Subcutaneous abdominal adipose tissue (tissue), 5 donors: Measurements from ENCODE around the gene DLG2.

Source experiments
- H3K27ac ChIP-seq: one replicate; pipeline ENCODE4 v1.7.0; 2013; ENCODE audit warnings: low read depth, mild to moderate bottlenecking, inconsistent platforms, low read length, moderate library complexity
- H3K27me3 ChIP-seq, 5 donors: one replicate each; pipeline ENCODE4 v1.7.0; 2013; ENCODE audit warnings: low read length in 5 of 5, inconsistent platforms in 1 of 5; ENCODE audit not compliant: control insufficient read depth in 5 of 5, insufficient read depth in 4 of 5
- H3K36me3 ChIP-seq, 5 donors: one replicate each; pipeline ENCODE4 v1.7.0; 2013; ENCODE audit warnings: low read length in 5 of 5; ENCODE audit not compliant: control insufficient read depth in 5 of 5, insufficient read depth in 5 of 5
- H3K4me1 ChIP-seq, 5 donors: one replicate each; pipeline ENCODE4 v1.7.0; 2013; ENCODE audit warnings: low read length in 5 of 5, mild to moderate bottlenecking in 3 of 5, moderate library complexity in 1 of 5; ENCODE audit not compliant: control insufficient read depth in 5 of 5, insufficient read depth in 5 of 5
- H3K4me3 ChIP-seq, 5 donors: one replicate each; pipeline ENCODE4 v1.7.0; 2013; ENCODE audit warnings: low read length in 5 of 5, low read depth in 1 of 5
- H3K9ac ChIP-seq, 5 donors: one replicate each; pipeline ENCODE4 v1.7.0; 2013; ENCODE audit warnings: low read length in 5 of 5, mild to moderate bottlenecking in 4 of 5, moderate library complexity in 3 of 5
- H3K9me3 ChIP-seq, 5 donors: one replicate each; pipeline ENCODE4 v1.7.0; 2013; ENCODE audit warnings: low read length in 5 of 5; ENCODE audit not compliant: control insufficient read depth in 5 of 5
- donor health status: healthy.
- donor health status: healthy.
- donor health status: healthy.
- donor health status: healthy.
- donor health status: healthy.

DLG2 gene

DNA sequence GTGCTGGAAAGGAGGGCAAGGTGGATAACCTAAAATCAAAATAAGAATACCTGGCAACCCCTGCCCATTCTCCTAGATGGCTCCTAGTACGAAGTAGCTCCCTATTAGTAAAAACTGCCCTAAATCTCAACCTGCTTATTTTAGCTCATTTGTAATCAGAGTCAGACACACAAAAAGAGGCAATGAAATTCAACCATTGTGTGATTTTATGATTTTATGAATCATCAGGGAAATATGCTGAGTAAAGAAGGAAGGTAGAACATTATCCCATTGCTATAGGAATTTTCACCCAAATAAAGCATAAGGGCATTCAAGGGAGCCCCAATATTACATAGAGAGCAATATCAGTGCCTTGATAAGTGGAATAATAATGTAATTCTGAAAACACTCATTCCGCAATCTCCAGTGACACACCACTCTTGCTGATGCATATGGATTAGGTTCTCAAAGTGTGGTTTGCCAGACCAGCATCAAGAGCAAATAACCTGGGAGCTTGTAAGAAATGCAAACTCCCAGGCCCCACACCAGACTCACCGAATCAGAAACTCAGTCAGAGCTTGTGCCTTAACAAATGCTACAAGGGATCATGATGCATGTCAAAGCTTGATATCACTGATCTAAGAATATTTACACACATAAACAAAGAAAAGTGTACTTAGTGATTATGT, 789.6 kb downstream of the DLG2 start:
- Histone ChIP-seq H3K4me3 (no peak overlapping the region), H3K4me1 (no peaks in the 10 kb centered on the region), H3K27ac (no peak overlapping the region), H3K9ac (no peak overlapping the region), H3K27me3 (no peaks in the 10 kb centered on the region), H3K9me3 (peaks cover 0 to under 1% (median 0%) of the 10 kb centered on the region in 5 donors), H3K36me3 (no peaks in the 10 kb centered on the region)

DNA sequence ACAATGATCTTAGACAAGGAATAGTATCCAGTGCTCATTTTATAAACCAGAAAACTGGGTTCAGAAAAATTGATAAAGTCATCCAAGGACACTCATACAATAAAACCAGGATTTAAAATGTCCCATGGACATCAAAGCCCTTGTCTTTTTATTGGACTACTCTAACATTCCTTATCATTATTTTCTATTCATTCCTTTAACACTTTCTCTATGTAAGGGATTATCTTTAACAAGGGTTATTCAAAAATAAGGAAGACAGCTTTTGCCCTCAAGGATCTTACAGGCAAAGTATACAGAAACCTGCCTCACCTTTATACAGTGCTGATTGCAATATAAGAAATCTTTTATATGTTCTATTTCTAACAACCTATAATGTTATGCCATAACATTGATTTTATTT, 790.8 kb downstream of the DLG2 start:
- Histone ChIP-seq H3K4me1 (no peaks in the 10 kb centered on the region), H3K9ac (no peak overlapping the region), H3K9me3 (no peaks in the 10 kb centered on the region), H3K27me3 (no peaks in the 10 kb centered on the region), H3K36me3 (no peaks in the 10 kb centered on the region), H3K27ac (no peak overlapping the region), H3K4me3 (no peak overlapping the region)

DNA sequence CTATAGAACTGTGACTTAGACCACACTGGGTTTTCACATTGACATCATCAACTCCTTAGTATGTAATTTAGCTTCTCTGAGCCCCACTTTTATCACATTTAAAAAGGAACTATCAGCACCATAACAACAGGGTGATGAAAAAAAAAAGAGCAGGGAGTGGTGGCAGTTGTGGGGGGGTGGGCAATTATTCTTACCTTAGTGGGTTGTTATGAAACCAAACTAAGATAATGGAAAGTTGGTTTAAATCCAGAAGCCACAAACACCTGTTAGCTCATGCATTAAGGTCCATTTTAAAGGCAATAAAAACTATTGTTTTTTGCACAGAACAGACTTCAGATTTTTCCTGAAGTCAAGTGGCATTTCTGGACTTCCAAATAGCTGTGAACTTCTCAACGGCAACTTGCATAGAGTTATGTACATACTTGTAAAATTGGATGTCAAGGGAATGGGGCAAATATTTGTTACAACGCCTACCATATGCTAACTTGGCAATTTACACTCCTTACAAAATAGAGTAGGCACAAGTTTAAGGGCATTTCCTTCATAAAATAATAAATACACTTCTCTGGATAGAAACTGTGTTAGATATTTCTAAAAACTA, 793.6 kb downstream of the DLG2 start:
- Histone ChIP-seq H3K27me3 (no peaks in the 10 kb centered on the region), H3K27ac (no peak overlapping the region), H3K4me1 (no peaks in the 10 kb centered on the region), H3K36me3 (no peaks in the 10 kb centered on the region), H3K4me3 (no peak overlapping the region), H3K9ac (no peak overlapping the region), H3K9me3 (no peaks in the 10 kb centered on the region)

DNA sequence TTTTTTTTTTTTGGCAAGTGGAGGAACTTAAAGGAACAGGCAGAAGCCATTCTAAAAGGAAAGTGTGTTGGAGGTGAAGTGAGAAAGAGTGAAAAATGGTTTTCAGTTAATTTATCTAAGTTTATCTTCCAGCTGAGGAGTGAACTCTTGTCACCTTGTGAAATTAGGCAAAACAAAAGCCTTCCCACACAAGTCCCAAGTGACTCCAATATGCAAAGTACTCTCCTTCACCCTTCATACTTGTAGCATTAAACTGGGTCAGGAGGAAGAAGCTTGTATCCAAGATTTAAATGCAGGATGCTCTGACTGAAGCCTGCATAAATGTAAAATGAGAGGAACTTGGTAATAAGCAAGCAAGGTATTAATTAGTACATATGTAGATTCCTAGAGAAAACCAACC, 796.8 kb downstream of the DLG2 start:
- Histone ChIP-seq H3K9ac (no peak overlapping the region), H3K27ac (no peak overlapping the region), H3K4me1 (no peaks in the 10 kb centered on the region), H3K4me3 (no peak overlapping the region), H3K9me3 (no peaks in the 10 kb centered on the region), H3K27me3 (no peaks in the 10 kb centered on the region), H3K36me3 (no peaks in the 10 kb centered on the region)

DNA sequence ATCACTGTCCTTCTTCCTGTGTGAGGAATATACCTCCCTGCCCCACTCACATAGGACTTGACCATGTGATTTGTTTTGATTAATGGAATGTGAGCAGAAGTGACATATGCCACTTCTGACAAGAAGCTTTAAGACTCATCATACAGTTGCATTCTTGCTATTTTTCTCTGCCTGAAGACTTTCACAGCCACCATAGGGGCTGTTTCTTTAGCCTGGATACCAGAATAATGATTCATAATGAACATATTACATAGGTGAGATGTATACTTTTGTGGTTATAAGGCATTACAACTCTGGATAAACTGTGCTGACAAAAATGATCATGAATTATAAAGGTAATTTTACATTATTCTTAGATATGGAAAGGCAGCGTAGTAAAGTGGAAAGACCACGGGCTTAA, 798.0 kb downstream of the DLG2 start:
- Histone ChIP-seq H3K4me1 (no peaks in the 10 kb centered on the region), H3K4me3 (no peak overlapping the region), H3K9me3 (no peaks in the 10 kb centered on the region), H3K36me3 (no peaks in the 10 kb centered on the region), H3K27ac (no peak overlapping the region), H3K9ac (no peak overlapping the region), H3K27me3 (no peaks in the 10 kb centered on the region)

DNA sequence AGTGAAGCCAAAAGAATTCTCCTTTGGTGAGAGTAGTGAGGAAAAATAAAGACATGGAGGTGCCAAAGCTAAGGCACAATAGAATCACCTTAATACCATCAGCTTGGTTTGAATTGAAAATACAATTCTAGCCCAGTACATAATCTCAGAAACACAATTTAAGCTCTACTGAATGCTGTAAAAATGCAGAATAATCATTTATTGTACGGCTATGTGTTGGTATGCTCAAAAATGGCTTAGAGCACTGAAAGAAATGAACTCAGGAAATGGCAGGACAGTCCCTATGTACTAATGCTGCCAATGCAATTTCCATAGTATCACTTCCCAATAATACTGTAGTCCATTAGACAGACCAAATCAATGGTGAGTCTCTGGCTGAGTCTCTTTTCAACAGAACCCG, 798.5 kb downstream of the DLG2 start:
- no peaks in the 10 kb centered on the region for H3K4me1 ChIP-seq
- H3K4me3 ChIP-seq, result no peak overlapping the region
- H3K27ac ChIP-seq, result no peak overlapping the region
- no peaks in the 10 kb centered on the region for H3K27me3 ChIP-seq
- no peaks in the 10 kb centered on the region for H3K9me3 ChIP-seq
- no peak overlapping the region for H3K9ac ChIP-seq
- H3K36me3 ChIP-seq, result no peaks in the 10 kb centered on the region

DNA sequence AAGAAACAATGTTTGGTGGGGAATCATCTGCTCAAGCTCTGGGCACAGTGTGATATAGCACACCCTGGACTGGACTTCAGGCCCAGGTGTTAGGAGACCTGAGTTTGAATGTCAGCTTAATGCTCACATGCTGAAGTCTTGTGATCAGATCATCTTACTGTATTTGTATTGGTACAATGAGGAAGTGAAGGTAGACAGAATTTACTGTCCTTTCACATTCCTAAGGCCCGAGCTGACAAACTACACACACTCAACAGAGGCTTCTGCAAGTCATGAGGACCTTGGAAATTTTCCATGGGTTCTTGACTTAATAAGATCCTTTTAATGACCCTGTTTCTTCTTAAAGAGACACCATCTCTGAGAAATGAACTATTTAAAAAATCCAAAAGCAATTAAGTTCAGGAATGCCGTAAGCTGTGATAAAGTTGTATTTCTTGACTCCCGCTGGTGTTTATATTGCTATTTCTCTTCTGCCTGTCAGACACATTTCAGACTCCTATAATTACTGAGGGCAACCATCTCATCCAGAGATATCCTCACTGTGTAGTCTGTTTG, 802.0 kb downstream of the DLG2 start:
- no peak overlapping the region for H3K4me3 ChIP-seq
- no peaks in the 10 kb centered on the region for H3K9me3 ChIP-seq
- no peaks in the 10 kb centered on the region for H3K27me3 ChIP-seq
- no peaks in the 10 kb centered on the region for H3K4me1 ChIP-seq
- H3K27ac ChIP-seq, result no peak overlapping the region
- H3K36me3 ChIP-seq, result no peaks in the 10 kb centered on the region
- H3K9ac ChIP-seq, result no peak overlapping the region

DNA sequence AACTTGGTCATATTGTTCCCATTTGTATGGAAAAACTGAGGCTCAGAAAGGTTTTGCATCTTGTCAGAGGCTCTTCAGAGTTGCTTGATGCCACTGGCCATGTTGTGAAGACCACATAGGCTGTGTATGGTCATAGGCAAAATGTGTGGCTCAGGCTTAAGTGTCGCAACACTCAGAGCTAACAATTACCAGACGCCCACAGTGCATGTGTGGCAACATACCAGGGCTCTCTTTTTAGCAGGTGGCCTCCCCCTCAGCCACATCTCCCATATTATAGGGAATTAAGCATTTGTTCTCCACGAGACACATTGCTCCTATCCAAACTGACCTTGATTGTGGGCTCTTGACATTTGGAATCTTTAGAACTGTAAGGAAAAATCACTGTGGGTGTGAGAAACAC, 802.5 kb downstream of the DLG2 start:
- no peaks in the 10 kb centered on the region for H3K27me3 ChIP-seq
- no peak overlapping the region for H3K9ac ChIP-seq
- H3K4me1 ChIP-seq, result no peaks in the 10 kb centered on the region
- no peak overlapping the region for H3K27ac ChIP-seq
- no peaks in the 10 kb centered on the region for H3K36me3 ChIP-seq
- H3K4me3 ChIP-seq, result no peak overlapping the region
- no peaks in the 10 kb centered on the region for H3K9me3 ChIP-seq

DNA sequence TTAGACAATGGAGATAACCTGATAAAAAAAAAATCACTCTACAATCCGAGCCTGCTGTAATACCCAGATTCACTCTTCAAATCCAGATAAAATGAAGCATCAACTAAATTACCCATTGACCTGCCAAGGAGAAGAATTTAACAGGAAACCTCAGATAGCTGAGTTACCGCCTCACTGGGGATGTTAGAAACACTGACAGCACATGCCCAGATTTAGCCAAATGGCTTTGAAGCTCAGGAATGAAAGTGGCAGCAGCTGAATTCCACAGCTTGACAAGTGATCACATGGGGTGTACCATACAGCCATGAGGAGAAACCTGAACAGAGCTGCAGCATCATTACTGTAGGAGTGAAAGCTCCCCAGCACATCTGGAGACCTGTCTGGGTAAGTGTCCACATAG, 807.6 kb downstream of the DLG2 start:
- Histone ChIP-seq H3K36me3 (no peaks in the 10 kb centered on the region), H3K9ac (no peak overlapping the region), H3K9me3 (no peaks in the 10 kb centered on the region), H3K4me3 (no peak overlapping the region), H3K27ac (no peak overlapping the region), H3K27me3 (no peaks in the 10 kb centered on the region), H3K4me1 (no peaks in the 10 kb centered on the region)

DNA sequence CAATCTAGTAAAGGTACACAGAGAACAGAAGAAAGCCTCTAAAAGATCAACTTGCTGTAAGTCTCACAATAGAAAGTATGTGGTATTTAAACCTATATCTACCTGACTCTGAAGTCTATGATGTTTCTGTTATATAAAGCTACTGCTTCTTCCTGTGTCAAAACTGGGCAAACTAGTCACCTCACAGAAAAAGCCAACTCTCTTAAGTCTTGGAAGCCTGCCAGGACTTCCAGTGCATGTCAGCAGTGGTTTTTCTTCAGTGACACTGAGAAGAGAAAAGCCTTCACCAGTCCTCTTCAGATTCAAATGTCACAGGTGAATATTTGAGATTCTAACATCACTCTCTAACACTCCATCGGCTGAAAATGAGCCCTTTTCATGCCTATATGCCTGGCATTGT, 808.0 kb downstream of the DLG2 start:
- H3K4me1 ChIP-seq, result no peaks in the 10 kb centered on the region
- H3K4me3 ChIP-seq, result no peak overlapping the region
- H3K27ac ChIP-seq, result no peak overlapping the region
- H3K27me3 ChIP-seq, result no peaks in the 10 kb centered on the region
- H3K9me3 ChIP-seq, result no peaks in the 10 kb centered on the region
- no peaks in the 10 kb centered on the region for H3K36me3 ChIP-seq
- no peak overlapping the region for H3K9ac ChIP-seq
